Neural progenitor cell (in vitro differentiated cells): ENCODE results near the gene NUP214.
"Not testable (repeated sequence)": the region's sequence is repeated elsewhere in the genome, so short reads cannot be mapped to it uniquely, and the experiment has no call there.

Experiments
- CTCF ChIP-seq: fragments of 200-600 bp; sonication (generic); IDR thresholded peaks from 2 replicates; pipeline ENCODE4 v1.5.1; 2017; ENCODE audit warnings: antibody characterized with exemption, mild to moderate bottlenecking
- EZH2 ChIP-seq: fragments of 200-600 bp; sonication (generic); IDR thresholded peaks from 2 replicates; pipeline ENCODE4 v1.6.1; 2017; ENCODE audit warnings: antibody characterized with exemption, mild to moderate bottlenecking, moderate library complexity

GRCh38 chr9:131158673-131159072, 33.3 kb downstream of the NUP214 start:
- not testable (repeated sequence) for TF ChIP-seq CTCF, EZH2
